Neural crest cell (in vitro differentiated cells): ENCODE data around the gene SNN. TPM values are rescaled to one million over a fixed set of nuclear protein-coding genes. Genes with fewer than 3 reads are reported as not detected.

ENCODE experiments used
- DNase-seq: peaks from one replicate; pipeline ENCODE4 v3.0.0; 2021; ENCODE audit warnings: low read depth, mixed read lengths, low spot score
- H3K27ac Mint-ChIP-seq: one replicate; pipeline ENCODE4 v1.8.0; 2021; ENCODE audit warnings: mild to moderate bottlenecking, mixed read lengths; ENCODE audit not compliant: unreplicated experiment
- H3K27me3 Mint-ChIP-seq: 2 replicates; pipeline ENCODE4 v1.8.0; 2021; ENCODE audit warnings: low read depth, mild to moderate bottlenecking, mixed read lengths
- H3K36me3 Mint-ChIP-seq: 2 replicates; pipeline ENCODE4 v1.8.0; 2021; ENCODE audit warnings: low read depth, mild to moderate bottlenecking, mixed read lengths
- H3K4me1 Mint-ChIP-seq: 2 replicates; pipeline ENCODE4 v1.8.0; 2021; ENCODE audit warnings: mixed read lengths
- H3K4me3 Mint-ChIP-seq: one replicate; pipeline ENCODE4 v1.8.0; 2021; ENCODE audit warnings: mild to moderate bottlenecking, mixed read lengths
- H3K9me3 Mint-ChIP-seq: 2 replicates; pipeline ENCODE4 v1.8.0; 2021; ENCODE audit warnings: mixed read lengths
- CTCF ChIP-seq: fragments of 200-600 bp; sonication (generic); conservative IDR thresholded peaks from 2 replicates; pipeline ENCODE4 v1.5.0; 2021; ENCODE audit warnings: antibody characterized with exemption, mild to moderate bottlenecking
- long read RNA-seq: library from polyadenylated mRNA; unstranded; transcript quantifications from one replicate; pipeline ENCODE4 v2.0.0, GENCODE V29; 2020
- total RNA-seq: library from RNA; stranded (reverse); gene quantifications from 2 replicates; pipeline ENCODE4 v1.2.1, GENCODE V29; 2021

The SNN gene
- 89.4 and 93.5 TPM in 2 replicates for total RNA-seq
- long read RNA-seq, partial matches to known transcripts: 31 of 36 reads
- long read RNA-seq, other reads (novel, unspliced or antisense): 1 of 36 reads

GRCh38 chr16:11667824-11668622 is at the start of gene SNN:
TSS of gene SNN (plus strand) at chr16:11668455. CDS start at chr16:11676060, 7,605 bp downstream.
- Mint-ChIP-seq H3K27ac (peak within 1 kb of the TSS; percentile 62), H3K9me3 (no peaks in the 10 kb centered on the region), H3K36me3 (no peaks in the 10 kb centered on the region), H3K4me3 (peak within 1 kb of the TSS; percentile 95), H3K4me1 (peaks cover 49% of the 10 kb centered on the region), H3K27me3 (peaks cover 2% of the 10 kb centered on the region)
- TF ChIP-seq CTCF: no peak
- DNase-seq: peak; percentile 80

DNA sequence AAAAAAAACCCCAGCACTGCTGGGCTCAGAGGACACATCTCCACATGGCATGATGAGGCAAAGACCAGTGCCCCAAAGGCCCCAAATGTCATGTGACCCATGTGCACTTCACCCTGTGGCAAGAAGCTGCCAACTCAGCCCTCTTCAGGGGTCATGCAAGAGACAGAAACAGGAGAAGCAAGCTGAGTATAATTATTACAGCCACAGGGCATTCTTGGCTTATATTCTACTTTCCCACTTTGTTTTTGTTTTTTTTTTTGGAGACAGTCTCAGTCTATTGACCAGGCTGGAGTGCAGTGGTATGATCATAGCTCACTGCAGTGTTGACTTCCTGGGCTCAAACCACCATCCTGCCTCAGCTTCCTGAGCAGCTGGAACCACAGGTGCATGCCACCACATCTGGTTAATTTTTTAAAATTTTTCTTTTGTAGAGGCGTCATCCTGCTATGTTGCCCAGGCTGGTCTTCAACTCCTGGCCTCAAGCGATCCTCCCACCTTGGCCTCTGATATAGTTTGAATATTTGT is 48.9 kb upstream of the SNN start:
- DNase-seq: no peak
- no peak overlapping the region for H3K4me3 Mint-ChIP-seq
- no peak overlapping the region for H3K27ac Mint-ChIP-seq
- H3K4me1 Mint-ChIP-seq: peaks cover 4% of the 10 kb centered on the region
- H3K27me3 Mint-ChIP-seq: no peaks in the 10 kb centered on the region
- no peaks in the 10 kb centered on the region for H3K36me3 Mint-ChIP-seq
- no peak for TF ChIP-seq CTCF
- H3K9me3 Mint-ChIP-seq: peaks cover 3% of the 10 kb centered on the region

GRCh38 chr16:11620243-11621003 is 47.8 kb upstream of the SNN start:
- no peak for TF ChIP-seq CTCF
- Mint-ChIP-seq H3K9me3 (peaks cover 3% of the 10 kb centered on the region), H3K36me3 (no peaks in the 10 kb centered on the region), H3K4me3 (no peak overlapping the region), H3K27ac (no peak overlapping the region), H3K27me3 (no peaks in the 10 kb centered on the region), H3K4me1 (peaks cover 4% of the 10 kb centered on the region)
- DNase-seq: no peak

GRCh38 chr16:11621539-11621919 is 46.7 kb upstream of the SNN start:
- Mint-ChIP-seq H3K27ac (no peak overlapping the region), H3K4me1 (peaks cover 4% of the 10 kb centered on the region), H3K4me3 (no peak overlapping the region), H3K36me3 (no peaks in the 10 kb centered on the region), H3K27me3 (no peaks in the 10 kb centered on the region), H3K9me3 (peaks cover 3% of the 10 kb centered on the region)
- DNase-seq: no peak
- no peak for TF ChIP-seq CTCF

- TF ChIP-seq CTCF: no peak
- H3K4me1 Mint-ChIP-seq: peaks cover 4% of the 10 kb centered on the region
- no peak overlapping the region for H3K4me3 Mint-ChIP-seq
- no peak overlapping the region for H3K27ac Mint-ChIP-seq
- DNase-seq: no peak
- no peaks in the 10 kb centered on the region for H3K36me3 Mint-ChIP-seq
- H3K27me3 Mint-ChIP-seq: no peaks in the 10 kb centered on the region
- H3K9me3 Mint-ChIP-seq: peaks cover 3% of the 10 kb centered on the region
Measured at GRCh38 chr16:11621920-11622651, 46.2 kb upstream of the SNN start.
